Nephron progenitor cell (in vitro differentiated cells): ENCODE measurements around the gene CHD5.

Source experiments
- DNase-seq: peaks from one replicate; pipeline ENCODE4 v3.0.0; 2021
- H3K27ac Mint-ChIP-seq: 2 replicates; pipeline ENCODE4 v1.8.0; 2021; ENCODE audit warnings: mild to moderate bottlenecking, moderate library complexity, mixed read lengths
- H3K27me3 Mint-ChIP-seq: 2 replicates; pipeline ENCODE4 v1.8.0; 2021; ENCODE audit warnings: mild to moderate bottlenecking, low read depth, mixed read lengths; ENCODE audit not compliant: poor library complexity
- H3K36me3 Mint-ChIP-seq: 2 replicates; pipeline ENCODE4 v1.8.0; 2021; ENCODE audit warnings: low read depth, mixed read lengths
- H3K4me1 Mint-ChIP-seq: 2 replicates; pipeline ENCODE4 v1.8.0; 2021; ENCODE audit warnings: mixed read lengths
- H3K4me3 Mint-ChIP-seq: 2 replicates; pipeline ENCODE4 v1.8.0; 2021; ENCODE audit warnings: mild to moderate bottlenecking, moderate library complexity, mixed read lengths
- H3K9me3 Mint-ChIP-seq: 2 replicates; pipeline ENCODE4 v1.8.0; 2021; ENCODE audit warnings: mild to moderate bottlenecking, moderate library complexity, mixed read lengths
- CTCF ChIP-seq: fragments of 200-600 bp; sonication (generic); IDR thresholded peaks from 2 replicates; pipeline ENCODE4 v1.5.0; 2021; ENCODE audit warnings: antibody characterized with exemption

Gene CHD5

GRCh38 chr1:6094801-6095505 is 85.2 kb downstream of the CHD5 start:
- Mint-ChIP-seq H3K27me3 (peaks cover 18% of the 10 kb centered on the region), H3K4me3 (no peak overlapping the region), H3K9me3 (no peaks in the 10 kb centered on the region), H3K36me3 (no peaks in the 10 kb centered on the region), H3K27ac (no peak overlapping the region), H3K4me1 (peaks cover 46% of the 10 kb centered on the region)
- no peak for TF ChIP-seq CTCF
- DNase-seq: no peak

- Mint-ChIP-seq H3K27ac (no peak overlapping the region), H3K4me1 (peaks cover 50% of the 10 kb centered on the region), H3K27me3 (peaks cover 18% of the 10 kb centered on the region), H3K4me3 (no peak overlapping the region), H3K36me3 (no peaks in the 10 kb centered on the region), H3K9me3 (no peaks in the 10 kb centered on the region)
- DNase-seq: no peak
- TF ChIP-seq CTCF: no peak
These were observed 85.9 kb downstream of the CHD5 start for GRCh38 chr1:6094246-6094645.

DNA sequence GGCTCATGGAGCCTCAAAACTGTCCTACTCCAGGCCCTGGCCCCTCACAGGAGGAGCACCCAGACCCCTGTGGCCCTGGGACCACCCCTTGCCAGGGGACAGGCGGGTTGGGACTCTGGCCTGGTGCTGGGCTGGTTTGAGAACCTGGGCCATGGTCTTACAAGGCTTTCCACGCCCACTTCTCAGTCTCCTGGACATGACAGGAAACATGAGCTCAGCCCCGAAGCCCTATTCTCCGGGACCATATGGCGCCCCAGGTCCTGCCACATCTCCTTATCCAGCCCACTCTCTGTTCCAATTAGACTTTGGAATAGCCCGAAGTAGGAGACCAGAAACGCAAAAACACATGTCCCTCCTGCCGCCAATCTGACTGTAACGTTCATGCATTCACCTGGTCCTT is 86.5 kb downstream of the CHD5 start:
- Mint-ChIP-seq H3K4me1 (peaks cover 50% of the 10 kb centered on the region), H3K27me3 (peaks cover 18% of the 10 kb centered on the region), H3K36me3 (no peaks in the 10 kb centered on the region), H3K9me3 (no peaks in the 10 kb centered on the region), H3K4me3 (no peak overlapping the region), H3K27ac (no peak overlapping the region)
- no peak for TF ChIP-seq CTCF
- DNase-seq: no peak

DNA sequence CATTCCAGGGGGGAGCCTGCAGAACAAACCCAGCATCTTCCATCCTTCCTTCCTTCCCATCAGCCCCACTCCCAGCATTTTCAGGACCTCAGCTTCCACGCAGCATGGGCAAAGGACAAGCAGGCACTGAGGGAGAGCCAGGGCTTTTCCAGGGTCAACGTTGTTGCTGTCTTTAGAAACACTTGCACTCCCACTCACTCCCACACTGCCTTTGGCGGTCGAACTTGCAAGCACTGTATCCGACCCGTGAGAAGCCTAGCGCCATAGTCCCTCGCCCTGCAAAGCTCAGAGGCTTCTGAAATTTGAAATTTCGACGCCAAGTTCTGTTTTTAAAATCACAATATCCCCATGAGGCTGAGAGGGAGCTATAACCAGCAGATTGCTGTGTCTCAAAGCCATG is 87.0 kb downstream of the CHD5 start:
- Mint-ChIP-seq H3K4me1 (peaks cover 46% of the 10 kb centered on the region), H3K27me3 (peaks cover 18% of the 10 kb centered on the region), H3K36me3 (no peaks in the 10 kb centered on the region), H3K9me3 (no peaks in the 10 kb centered on the region), H3K4me3 (no peak overlapping the region), H3K27ac (no peak overlapping the region)
- TF ChIP-seq CTCF: no peak
- DNase-seq: no peak

- no peak overlapping the region for H3K27ac Mint-ChIP-seq
- TF ChIP-seq CTCF: no peak
- peaks cover 46% of the 10 kb centered on the region for H3K4me1 Mint-ChIP-seq
- no peaks in the 10 kb centered on the region for H3K9me3 Mint-ChIP-seq
- H3K36me3 Mint-ChIP-seq: no peaks in the 10 kb centered on the region
- peaks cover 15% of the 10 kb centered on the region for H3K27me3 Mint-ChIP-seq
- DNase-seq: no peak
- H3K4me3 Mint-ChIP-seq: no peak overlapping the region
These were observed 87.9 kb downstream of the CHD5 start for GRCh38 chr1:6092211-6092610.

- H3K36me3 Mint-ChIP-seq: no peaks in the 10 kb centered on the region
- H3K27ac Mint-ChIP-seq: no peak overlapping the region
- no peak for DNase-seq
These were observed 88.4 kb downstream of the CHD5 start for GRCh38 chr1:6091823-6092109.

More at GRCh38 chr1:6091823-6092109, 88.4 kb downstream of the CHD5 start:
- Mint-ChIP-seq H3K4me3 (no peak overlapping the region), H3K9me3 (no peaks in the 10 kb centered on the region), H3K4me1 (peaks cover 50% of the 10 kb centered on the region), H3K27me3 (peaks cover 13% of the 10 kb centered on the region)
- TF ChIP-seq CTCF: no peak
